Progenitor cell of endocrine pancreas (in vitro differentiated cells): Measurements from ENCODE around the gene SUPT3H. TPM values are rescaled to one million over a fixed set of nuclear protein-coding genes. Genes with fewer than 3 reads are reported as not detected.

Source experiments
- DNase-seq: peaks from one replicate; pipeline ENCODE4 v3.0.0; 2021; ENCODE audit warnings: low spot score; ENCODE audit not compliant: unreplicated experiment
- H3K27ac Mint-ChIP-seq: 2 replicates; pipeline ENCODE4 v1.8.0; 2021; ENCODE audit warnings: mild to moderate bottlenecking, moderate library complexity, mixed read lengths
- H3K27me3 Mint-ChIP-seq: 2 replicates; pipeline ENCODE4 v1.8.0; 2021; ENCODE audit warnings: mixed read lengths
- H3K36me3 Mint-ChIP-seq: 2 replicates; pipeline ENCODE4 v1.8.0; 2022; ENCODE audit warnings: mixed read lengths; ENCODE audit not compliant: insufficient read depth
- H3K4me1 Mint-ChIP-seq: 2 replicates; pipeline ENCODE4 v1.8.0; 2021; ENCODE audit warnings: low read depth, mixed read lengths
- H3K4me3 Mint-ChIP-seq: 2 replicates; pipeline ENCODE4 v1.8.0; 2021; ENCODE audit warnings: low read depth, mild to moderate bottlenecking, moderate library complexity, mixed read lengths
- H3K9me3 Mint-ChIP-seq: 2 replicates; pipeline ENCODE4 v1.8.0; 2021; ENCODE audit warnings: low read depth, mixed read lengths
- total RNA-seq: library from RNA; stranded (reverse); gene quantifications from 2 replicates; pipeline ENCODE4 v1.2.1, GENCODE V29; 2021
- TF ChIP-seq, protein P1 (sequence below): fragments of 200-600 bp; sonication (generic); IDR thresholded peaks from one replicate; pipeline ENCODE4 v1.5.0; 2021; ENCODE audit warnings: antibody characterized with exemption, mild to moderate bottlenecking; ENCODE audit not compliant: unreplicated experiment

SUPT3H gene
- total RNA-seq, 1 donor from 2014 or later: 40.5 TPM

DNA sequence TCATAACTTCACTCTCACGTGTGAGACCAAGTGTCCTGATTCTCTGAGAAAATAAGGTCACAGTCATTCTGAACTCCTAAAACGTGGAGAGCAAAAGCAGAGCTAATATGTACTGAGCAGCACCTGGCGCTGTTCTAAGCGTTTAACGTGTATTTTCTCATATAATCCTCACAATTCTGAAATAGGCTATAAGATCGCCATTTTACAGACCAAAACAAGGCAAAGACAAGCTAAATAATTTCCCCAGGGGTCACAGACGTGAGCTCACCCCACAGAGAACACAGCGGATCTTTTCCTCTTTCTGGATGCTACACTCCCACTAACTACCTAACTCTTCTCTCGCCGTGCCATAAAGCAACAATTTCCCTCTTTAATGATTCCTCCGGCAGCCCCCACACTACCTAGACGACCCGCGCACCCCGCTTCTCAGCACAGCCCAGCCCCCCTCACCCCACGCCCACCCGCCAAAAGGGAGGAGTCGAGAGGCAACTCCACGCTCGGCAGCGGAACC is 636 bp downstream of the SUPT3H start:
- Mint-ChIP-seq H3K27ac (peak overlapping the region; percentile 100), H3K36me3 (no peaks in the 10 kb centered on the region), H3K4me1 (peaks cover 13% of the 10 kb centered on the region), H3K4me3 (peak overlapping the region; percentile 97), H3K9me3 (no peaks in the 10 kb centered on the region), H3K27me3 (no peaks in the 10 kb centered on the region)
- TF ChIP-seq, protein P1, sequence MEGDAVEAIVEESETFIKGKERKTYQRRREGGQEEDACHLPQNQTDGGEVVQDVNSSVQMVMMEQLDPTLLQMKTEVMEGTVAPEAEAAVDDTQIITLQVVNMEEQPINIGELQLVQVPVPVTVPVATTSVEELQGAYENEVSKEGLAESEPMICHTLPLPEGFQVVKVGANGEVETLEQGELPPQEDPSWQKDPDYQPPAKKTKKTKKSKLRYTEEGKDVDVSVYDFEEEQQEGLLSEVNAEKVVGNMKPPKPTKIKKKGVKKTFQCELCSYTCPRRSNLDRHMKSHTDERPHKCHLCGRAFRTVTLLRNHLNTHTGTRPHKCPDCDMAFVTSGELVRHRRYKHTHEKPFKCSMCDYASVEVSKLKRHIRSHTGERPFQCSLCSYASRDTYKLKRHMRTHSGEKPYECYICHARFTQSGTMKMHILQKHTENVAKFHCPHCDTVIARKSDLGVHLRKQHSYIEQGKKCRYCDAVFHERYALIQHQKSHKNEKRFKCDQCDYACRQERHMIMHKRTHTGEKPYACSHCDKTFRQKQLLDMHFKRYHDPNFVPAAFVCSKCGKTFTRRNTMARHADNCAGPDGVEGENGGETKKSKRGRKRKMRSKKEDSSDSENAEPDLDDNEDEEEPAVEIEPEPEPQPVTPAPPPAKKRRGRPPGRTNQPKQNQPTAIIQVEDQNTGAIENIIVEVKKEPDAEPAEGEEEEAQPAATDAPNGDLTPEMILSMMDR: no peak
- no peak for DNase-seq

DNA sequence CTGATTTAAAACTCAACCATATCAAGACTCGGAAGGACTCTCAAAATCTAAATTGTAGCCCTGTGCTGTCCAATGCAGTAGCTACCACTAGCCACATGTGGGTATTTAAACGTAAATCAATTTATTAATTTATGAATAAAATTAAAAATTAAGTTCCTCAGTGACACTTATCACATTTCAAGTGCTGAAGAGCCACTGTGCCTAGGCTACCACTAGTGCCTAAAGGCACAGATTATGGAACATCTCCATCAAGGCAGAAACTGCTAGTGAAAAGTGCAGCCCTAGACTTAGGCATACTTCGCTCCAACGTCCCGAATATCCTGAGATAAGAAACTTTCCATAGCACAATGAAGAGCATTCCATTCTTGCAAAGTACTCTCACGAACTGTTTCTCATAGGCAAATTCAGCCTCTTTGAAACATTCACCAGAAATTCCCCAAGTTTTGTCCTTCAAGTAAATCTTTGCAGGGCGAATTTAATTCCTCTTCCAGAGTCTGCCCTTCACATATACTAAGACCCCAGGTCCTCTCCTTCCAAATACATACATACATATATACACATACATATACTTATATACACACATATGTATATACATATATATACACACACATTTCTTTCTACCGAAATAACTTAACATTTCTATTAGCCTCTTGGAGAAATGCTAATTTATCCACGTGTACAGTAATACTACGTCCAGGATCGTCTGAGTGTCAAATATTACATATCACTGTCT is 1.3 kb downstream of the SUPT3H start:
- H3K9me3 Mint-ChIP-seq: no peaks in the 10 kb centered on the region
- H3K27ac Mint-ChIP-seq: peak overlapping the region; percentile 100
- TF ChIP-seq, protein P1: no peak
- peaks cover 14% of the 10 kb centered on the region for H3K4me1 Mint-ChIP-seq
- H3K4me3 Mint-ChIP-seq: peak overlapping the region; percentile 97
- no peaks in the 10 kb centered on the region for H3K36me3 Mint-ChIP-seq
- no peaks in the 10 kb centered on the region for H3K27me3 Mint-ChIP-seq
- DNase-seq: no peak

DNA sequence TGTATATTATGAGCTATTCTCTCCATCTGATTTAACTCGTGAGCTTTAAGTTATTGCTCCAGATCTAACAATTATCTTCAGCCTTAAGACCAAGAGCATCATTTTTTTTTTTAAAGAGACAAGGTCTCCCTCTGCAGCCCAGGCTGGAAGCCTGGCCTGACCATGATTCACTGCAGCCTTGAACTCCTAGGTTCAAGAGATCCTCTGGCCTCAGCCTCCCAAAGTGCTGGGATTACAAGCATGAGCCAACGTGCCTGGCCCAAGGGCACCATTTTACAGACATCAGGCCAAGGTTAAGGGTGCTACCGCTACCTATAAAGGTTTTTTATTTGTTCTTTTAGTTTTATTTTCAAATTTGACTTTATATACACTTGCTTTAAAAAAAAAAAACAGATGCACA is 2.3 kb downstream of the SUPT3H start:
- Mint-ChIP-seq H3K27me3 (no peaks in the 10 kb centered on the region), H3K4me1 (peaks cover 21% of the 10 kb centered on the region), H3K27ac (no peak overlapping the region), H3K36me3 (no peaks in the 10 kb centered on the region), H3K9me3 (no peaks in the 10 kb centered on the region), H3K4me3 (no peak overlapping the region)
- DNase-seq: no peak
- TF ChIP-seq, protein P1: no peak

DNA sequence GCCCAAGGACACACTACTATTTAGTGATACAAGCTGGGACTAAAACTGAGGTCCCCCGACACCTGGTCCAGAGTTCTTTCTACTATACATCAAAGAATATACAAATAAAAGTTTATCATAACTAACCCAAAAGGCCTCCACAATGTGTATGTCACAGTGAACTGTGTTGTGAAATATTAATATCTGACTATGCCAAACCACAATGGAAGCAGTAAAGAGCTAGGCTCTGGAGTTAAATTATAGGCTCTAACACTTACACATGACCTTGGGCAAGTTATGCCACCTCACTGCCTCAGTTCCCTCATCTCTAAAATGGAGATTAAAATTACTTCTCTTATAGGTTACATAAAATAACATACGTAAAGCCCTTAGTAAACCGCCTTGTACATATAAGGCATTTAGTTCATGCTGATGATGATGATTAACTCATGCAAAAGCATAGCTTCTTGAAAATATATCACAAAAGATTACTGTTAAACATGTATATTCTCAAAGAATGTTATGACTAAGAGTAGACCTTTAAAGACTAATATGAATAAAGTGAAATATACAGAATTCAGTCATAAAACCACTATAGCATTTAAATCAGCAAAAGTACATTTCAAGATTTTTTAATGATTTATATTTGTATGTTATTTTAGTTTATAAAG is 5.7 kb downstream of the SUPT3H start:
- Mint-ChIP-seq H3K27ac (no peak overlapping the region), H3K4me3 (no peak overlapping the region), H3K9me3 (no peaks in the 10 kb centered on the region), H3K36me3 (no peaks in the 10 kb centered on the region), H3K27me3 (no peaks in the 10 kb centered on the region), H3K4me1 (peaks cover 17% of the 10 kb centered on the region)
- no peak for DNase-seq
- TF ChIP-seq, protein P1: no peak

DNA sequence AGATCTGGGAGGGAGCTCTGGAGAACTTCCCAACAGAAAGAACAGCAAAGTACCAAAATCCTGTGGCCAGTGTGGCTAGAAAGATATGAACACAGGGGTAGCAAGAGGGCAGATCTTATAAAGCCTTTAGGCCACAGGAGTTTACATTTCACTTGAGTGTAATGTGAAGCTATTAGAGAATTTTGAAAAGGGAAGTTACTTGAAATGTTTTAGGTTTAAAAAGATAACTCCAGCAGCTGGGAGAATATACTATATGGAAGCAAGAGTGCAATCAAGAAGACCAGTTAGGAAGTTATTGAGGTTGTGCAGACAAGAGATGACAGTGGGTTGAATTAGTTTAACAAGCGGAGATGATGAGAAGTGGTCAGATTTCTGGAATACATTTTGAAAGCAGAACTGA is 7.9 kb downstream of the SUPT3H start:
- Mint-ChIP-seq H3K27me3 (no peaks in the 10 kb centered on the region), H3K4me1 (peaks cover 10% of the 10 kb centered on the region), H3K36me3 (no peaks in the 10 kb centered on the region), H3K27ac (no peak overlapping the region), H3K4me3 (no peak overlapping the region), H3K9me3 (no peaks in the 10 kb centered on the region)
- TF ChIP-seq, protein P1: no peak
- no peak for DNase-seq
